ENCODE results near the gene GNG14. TPM values are rescaled to one million over a fixed set of nuclear protein-coding genes. Genes with fewer than 3 reads are reported as not detected.
"Not testable (repeated sequence)": the region's sequence is repeated elsewhere in the genome, so short reads cannot be mapped to it uniquely, and the experiment has no call there.

Gene GNG14
- total RNA-seq, 1 donor from 2014 or later, result not detected

GRCh38 chr19:12721656-12722565 lies 34.1 kb downstream of the GNG14 start:
- intact Hi-C loops (cut with micrococcal nuclease), result loop anchor here (1.0 to 5.0 kb wide), 3 partner anchors 41 to 110 kb away; partner anchors contain the start of genes DHPS, ZNF490 and ZNF791

DNA sequence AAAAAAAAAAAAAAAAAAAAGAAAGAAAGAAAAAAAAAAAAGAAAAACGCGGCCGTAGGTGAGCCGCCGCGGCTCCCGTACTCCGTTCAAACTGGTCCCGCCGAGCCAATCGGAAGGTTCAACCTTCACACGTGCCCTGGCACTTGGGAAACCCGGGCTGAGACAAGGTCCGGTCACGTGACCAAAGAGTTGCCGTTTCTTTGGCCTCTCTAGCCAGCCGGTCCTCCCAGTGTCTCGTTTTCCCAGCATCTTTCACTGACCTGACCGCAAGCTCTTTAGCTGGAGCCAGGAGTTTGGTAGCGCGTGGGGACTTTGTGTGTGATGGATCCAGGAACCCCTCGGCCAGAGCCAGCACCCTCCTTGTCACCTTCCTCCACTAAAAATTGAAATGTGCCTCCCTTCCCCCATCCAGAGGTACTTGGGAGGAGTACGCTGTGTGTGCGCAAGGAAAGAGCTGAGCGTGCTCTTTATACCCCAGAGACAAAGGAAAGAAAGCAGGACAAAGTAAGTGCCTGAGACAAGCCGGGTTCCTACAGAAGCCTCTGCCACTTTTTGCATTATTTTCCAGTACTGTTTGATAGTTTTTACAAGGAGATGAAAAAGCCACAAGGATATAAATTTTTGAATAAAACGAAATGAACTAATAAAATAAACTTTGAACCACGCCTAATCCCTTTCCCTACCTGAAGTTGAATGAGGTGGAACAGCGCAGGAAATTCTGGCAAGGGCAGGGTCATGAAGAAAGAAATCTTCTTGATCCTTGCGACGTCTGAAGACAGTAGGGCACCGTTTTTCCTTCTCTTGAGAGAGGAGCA lies 35.0 kb downstream of the GNG14 start:
- intact Hi-C loops (cut with micrococcal nuclease), result loop anchor here (1.0 to 5.0 kb wide), 3 partner anchors 41 to 110 kb away; partner anchors contain the start of genes DHPS, ZNF490 and ZNF791

GRCh38 chr19:12723381-12723640 lies 35.5 kb downstream of the GNG14 start:
- intact Hi-C loops (cut with micrococcal nuclease), result loop anchor here (2.0 to 5.0 kb wide), 2 partner anchors 69 to 111 kb away; partner anchors contain the start of genes ZNF490 and ZNF791

DNA sequence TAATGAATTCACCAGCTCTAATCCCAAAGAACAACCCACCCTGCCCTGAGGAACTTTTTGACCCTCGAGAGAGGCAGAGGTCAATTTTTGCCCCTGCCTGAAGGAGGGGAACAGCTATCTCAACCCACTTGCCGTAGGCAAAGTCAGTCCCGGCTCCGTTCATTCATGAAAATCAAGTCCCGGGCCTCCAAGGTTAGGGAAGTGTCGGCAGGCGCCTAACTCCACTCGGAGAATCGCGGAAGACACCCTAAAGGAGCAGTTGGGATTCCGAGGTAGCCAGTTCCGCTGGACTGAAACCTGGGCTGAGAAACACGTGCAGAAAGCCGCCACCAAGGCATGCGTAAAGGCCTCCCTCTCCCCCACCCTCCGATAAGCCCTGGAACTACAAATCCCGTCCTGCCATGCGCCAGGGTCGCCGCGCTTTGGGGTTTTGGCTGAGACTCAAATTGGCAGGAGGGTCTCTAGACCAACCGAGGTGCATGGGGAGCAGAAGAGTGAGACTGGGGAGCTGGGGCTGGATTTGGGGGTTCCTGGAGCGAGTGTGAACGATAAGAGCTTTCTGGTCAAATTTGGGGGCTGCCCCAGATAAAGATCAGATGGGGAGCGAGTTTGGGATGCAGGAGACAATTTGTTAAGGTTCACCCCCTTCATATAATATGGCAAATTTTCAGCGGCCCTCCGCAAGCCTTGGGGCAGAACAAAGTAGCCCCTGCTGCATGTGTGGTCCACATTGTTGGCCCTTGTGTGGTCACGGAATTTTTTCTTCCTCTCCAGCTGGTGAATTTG lies 36.0 kb downstream of the GNG14 start, which contains the start of gene TNPO2:
TSS of gene TNPO2 (minus strand) at position 292 of the 786 bp plus-strand sequence. CDS start 2,955 bp downstream, outside the sequence.
- intact Hi-C loops (cut with micrococcal nuclease), result loop anchor here (1.0 to 5.0 kb wide), 3 partner anchors 9 to 112 kb away; partner anchors contain the start of genes ZNF490 and ZNF791

- intact Hi-C loops (cut with micrococcal nuclease), result not testable (repeated sequence)
Observed at GRCh38 chr19:12725612-12726011, 37.8 kb downstream of the GNG14 start.

DNA sequence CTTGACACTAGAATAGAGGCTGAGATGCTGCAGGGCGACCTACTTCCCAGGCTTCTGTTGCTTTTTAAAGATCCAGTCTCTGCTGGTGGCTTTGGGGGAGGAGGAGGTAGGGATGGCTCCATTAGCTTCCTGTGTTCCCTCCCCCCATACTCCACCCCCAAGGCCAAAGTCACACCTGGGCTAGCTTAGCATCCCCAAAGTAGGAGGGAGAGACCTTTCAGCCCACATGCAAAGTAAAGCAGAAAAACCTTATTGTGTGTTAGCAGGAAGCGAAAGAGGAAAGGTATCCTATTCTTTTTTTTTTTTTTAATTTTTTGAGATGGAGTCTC lies 39.2 kb downstream of the GNG14 start:
- intact Hi-C loops (cut with micrococcal nuclease), result no loop called here

GRCh38 chr19:12727745-12728433 lies 40.1 kb downstream of the GNG14 start:
- intact Hi-C loops (cut with micrococcal nuclease), result no loop called here

GRCh38 chr19:12730064-12730463 lies 42.3 kb downstream of the GNG14 start:
- intact Hi-C loops (cut with micrococcal nuclease), result loop anchor here (5.0 kb wide), 1 partner anchor 438 kb away; the partner anchor contains the start of gene ZNF44

GRCh38 chr19:12731337-12731736 lies 43.5 kb downstream of the GNG14 start:
- intact Hi-C loops (cut with micrococcal nuclease), result loop anchor here (5.0 kb wide), 1 partner anchor 439 kb away; the partner anchor contains the start of gene ZNF44

GRCh38 chr19:12733369-12734214 lies 45.8 kb downstream of the GNG14 start:
- intact Hi-C loops (cut with micrococcal nuclease), result loop anchor here (1.0 to 5.0 kb wide), 4 partner anchors 9 to 441 kb away; partner anchors contain the start of genes DHPS and ZNF44

DNA sequence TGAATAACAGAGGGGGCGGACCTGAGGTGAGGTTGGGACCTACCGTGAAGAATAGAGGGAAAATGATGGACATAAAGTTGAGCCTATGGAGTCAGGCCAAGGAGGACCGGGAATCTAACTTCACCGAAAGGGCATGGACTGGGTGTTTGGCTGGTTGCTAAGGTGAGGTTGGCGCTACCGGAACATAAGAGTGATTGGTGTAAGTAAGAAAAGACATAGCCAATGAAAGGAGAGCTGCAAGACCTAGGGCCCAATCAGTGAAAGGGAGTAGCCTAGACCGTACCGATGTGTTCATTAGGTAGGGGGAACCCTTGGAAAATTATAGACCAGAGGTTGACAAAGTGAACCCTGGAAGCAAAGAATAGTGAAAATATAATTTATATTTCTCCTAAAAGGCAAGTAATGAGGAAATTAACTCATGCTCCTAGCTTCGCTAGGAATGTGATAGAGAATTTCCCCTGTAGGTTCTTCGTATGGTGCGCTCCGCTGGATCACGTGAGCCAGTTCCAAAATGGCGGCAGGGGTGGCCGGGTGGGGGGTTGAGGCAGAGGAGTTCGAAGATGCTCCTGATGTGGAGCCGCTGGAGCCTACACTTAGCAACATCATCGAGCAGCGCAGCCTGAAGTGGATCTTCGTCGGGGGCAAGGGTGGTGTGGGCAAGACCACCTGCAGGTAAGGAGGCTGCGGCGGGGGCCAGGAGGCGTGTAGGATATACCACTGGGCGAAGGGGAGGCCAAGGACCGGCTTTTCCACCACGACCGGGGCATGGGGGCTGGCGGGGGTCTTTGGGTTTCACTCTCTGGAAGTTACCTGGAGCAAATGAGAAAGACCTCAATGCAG lies 49.4 kb downstream of the GNG14 start, which contains the start of gene GET3:
TSS of gene GET3 (plus strand) at position 503 of the 840 bp plus-strand sequence. CDS start at position 512, 9 bp downstream.
- intact Hi-C loops (cut with micrococcal nuclease), result loop anchor here (1.0 kb wide), 1 partner anchor 38 kb away; the partner anchor contains the start of gene HOOK2

- intact Hi-C loops (cut with micrococcal nuclease), result loop anchor here (1.0 kb wide), 1 partner anchor 37 kb away; the partner anchor contains the start of gene HOOK2
Observed at GRCh38 chr19:12737835-12738351, 50.1 kb downstream of the GNG14 start.

Other genes with a start within 250 kb of the GNG14 start
- gene ZNF443, start 247.0 kb upstream of the GNG14 start, total RNA-seq, result 4.9 and 5.0 TPM in 2 replicates
- 1.2 and 1.9 TPM in 2 replicates for gene ZNF709, start 203.2 kb upstream of the GNG14 start, total RNA-seq
- 10.1 and 12.1 TPM in 2 replicates for gene ZNF564, start 136.5 kb upstream of the GNG14 start, total RNA-seq
- 13.2 TPM in 2 replicates for gene ZNF490, start 77.2 kb upstream of the GNG14 start, total RNA-seq
- 30.6 and 34.4 TPM in 2 replicates for gene ZNF791, start 77.1 kb upstream of the GNG14 start, total RNA-seq
- 120 and 134 TPM in 2 replicates for gene MAN2B1, start 21.3 kb upstream of the GNG14 start, total RNA-seq
- 18.4 and 18.6 TPM in 2 replicates for gene WDR83, start 21.2 kb upstream of the GNG14 start, total RNA-seq
- gene DHPS, start 6.1 kb upstream of the GNG14 start, total RNA-seq, result 94.8 and 101 TPM in 2 replicates
- 6.2 and 6.8 TPM in 2 replicates for gene FBXW9, start 8.6 kb downstream of the GNG14 start, total RNA-seq
- gene TNPO2, start 35.9 kb downstream of the GNG14 start, total RNA-seq, result 82.2 and 84.3 TPM in 2 replicates
- 176 and 181 TPM in 2 replicates for gene TRIR, start 46.7 kb downstream of the GNG14 start, total RNA-seq
- gene GET3, start 49.5 kb downstream of the GNG14 start, total RNA-seq, result 61.5 and 68.5 TPM in 2 replicates
- gene BEST2, start 63.8 kb downstream of the GNG14 start, total RNA-seq, result not detected in 2 replicates
- gene HOOK2, start 87.6 kb downstream of the GNG14 start, total RNA-seq, result 12.0 and 14.6 TPM in 2 replicates
- 101 and 105 TPM in 2 replicates for gene JUNB, start 103.5 kb downstream of the GNG14 start, total RNA-seq
- gene PRDX2, start 113.8 kb downstream of the GNG14 start, total RNA-seq, result 278 and 282 TPM in 2 replicates
- gene THSD8, start 114.1 kb downstream of the GNG14 start, total RNA-seq, result 26.6 and 29.4 TPM in 2 replicates
- 33.9 and 35.1 TPM in 2 replicates for gene RNASEH2A, start 118.6 kb downstream of the GNG14 start, total RNA-seq
- gene RTBDN, start 146.6 kb downstream of the GNG14 start, total RNA-seq, result not detected in 2 replicates
- gene MAST1, start 150.5 kb downstream of the GNG14 start, total RNA-seq, result 0.73 and 1.0 TPM in 2 replicates
- gene DNASE2, start 193.5 kb downstream of the GNG14 start, total RNA-seq, result 22.6 and 22.7 TPM in 2 replicates
- gene KLF1, start 199.2 kb downstream of the GNG14 start, total RNA-seq, result 0.11 and 0.32 TPM in 2 replicates
- gene GCDH, start 203.2 kb downstream of the GNG14 start, total RNA-seq, result 40.9 and 43.2 TPM in 2 replicates
- 2.5 and 3.8 TPM in 2 replicates for gene SYCE2, start 231.3 kb downstream of the GNG14 start, total RNA-seq
- 100 TPM in 2 replicates for gene FARSA, start 245.7 kb downstream of the GNG14 start, total RNA-seq

All from T-helper 2 cell treated with Interferon-gamma antibody and Interleukin-4, amounts not matched to agents 100 ng/mL and 5 ng/mL, for 36 hours (primary cell).